Thyroid gland (tissue), 4 donors: ENCODE measurements around the gene EML5.

ENCODE experiments used
- CTCF ChIP-seq, 6 experiments: fragments of 200-600 bp in 3 of 6; fragments of 450-650 bp in 3 of 6; sonication (generic) in 3 of 6; IDR thresholded peaks; one replicate each; pipeline ENCODE4 v1.5.1; 2016 to 2019; ENCODE audit warnings: antibody characterized with exemption in 6 of 6, mild to moderate bottlenecking in 2 of 6, inconsistent platforms in 1 of 6, moderate library complexity in 1 of 6
- POLR2A ChIP-seq, 2 donors: fragments of 450-650 bp; IDR thresholded peaks; one replicate each; pipeline ENCODE4 v1.6.1; 2017; ENCODE audit warnings: antibody characterized with exemption in 2 of 2, mild to moderate bottlenecking in 2 of 2, moderate library complexity in 1 of 2

DNA sequence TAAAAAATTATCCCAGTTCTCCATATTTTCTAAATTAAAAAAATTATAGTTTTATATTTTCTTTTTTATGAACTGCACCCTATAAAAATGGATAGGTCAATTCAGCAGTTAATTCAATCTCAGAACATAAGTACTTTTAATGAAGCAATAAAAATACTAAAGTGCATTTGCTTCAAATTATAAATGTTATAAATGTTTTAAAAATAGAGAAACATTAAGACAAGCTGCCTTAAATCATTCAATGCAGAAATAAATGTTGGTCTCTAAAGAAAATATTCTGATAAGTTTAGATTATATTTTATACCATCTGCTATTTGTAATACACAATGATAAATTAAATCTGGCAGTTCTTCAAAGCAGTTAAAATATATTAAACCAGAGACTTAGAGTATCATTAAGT, 164.3 kb downstream of the EML5 start:
- TF ChIP-seq CTCF (IDR thresholded peaks at IDR 0.05) (no peak), POLR2A (IDR thresholded peaks at IDR 0.05) (no peak)
